ENCODE measurements around the gene IFNE. TPM values are rescaled to one million over a fixed set of nuclear protein-coding genes. Genes with fewer than 3 reads are reported as not detected.

The IFNE gene
- total RNA-seq, 1 experiment from 2014 or later, result not detected

- H3K27ac Mint-ChIP-seq, result no peak overlapping the region
- no peak overlapping the region for H3K23ac ChIP-seq (ENCODE audit: insufficient read length, low read depth, low read length)
- no peak overlapping the region for H3K4me3 Mint-ChIP-seq
- no peaks in the 10 kb centered on the region for H3K79me2 ChIP-seq (ENCODE audit: insufficient read depth, low read length)
- no peaks in the 10 kb centered on the region for H3K4me1 ChIP-seq (ENCODE audit: insufficient read depth, low read length)
- H3K36me3 Mint-ChIP-seq (ENCODE audit: insufficient read depth in 1 of 3, low read depth in 3 of 3), result peaks cover 0 to 12% (median 11%) of the 10 kb centered on the region in 3 experiments; a peak in 4 of 7 replicates
- no peak overlapping the region for H4K8ac ChIP-seq (replicated peaks; ENCODE audit: insufficient read length, low read depth, low read length)
- no peaks in the 10 kb centered on the region for H3K27me3 ChIP-seq (ENCODE audit: insufficient read depth, low read length)
- no peak overlapping the region for H3K4me2 ChIP-seq (ENCODE audit: insufficient read depth, insufficient read length, low read length)
- no peak overlapping the region for H3K27ac ChIP-seq (ENCODE audit: insufficient read length, low read depth, low read length)
- H2AK5ac ChIP-seq (ENCODE audit: insufficient read length, low read length), result no peak overlapping the region
- no peak overlapping the region for H2AFZ ChIP-seq (ENCODE audit: low read length)
- no peak overlapping the region for H3K56ac ChIP-seq (ENCODE audit: insufficient read length, low read depth, low read length)
- no peaks in the 10 kb centered on the region for H3K79me1 ChIP-seq (ENCODE audit: insufficient read depth, low read depth, low read length, poor library complexity, severe bottlenecking)
- H4K5ac ChIP-seq (ENCODE audit: insufficient read length, low read depth, low read length), result no peak overlapping the region
- DNase-seq, result no peak
- WGBS (ENCODE audit: extremely low coverage, insufficient read length, low lambda C conversion rate), result no CpG with 5 or more reads among the region's 4 CpGs
- peaks cover 6 to 10% of the 10 kb centered on the region in 2 experiments for H3K9me3 Mint-ChIP-seq
- no peaks in the 10 kb centered on the region for H3K27me3 Mint-ChIP-seq (ENCODE audit: low read depth)
- no peak overlapping the region for H3T11ph ChIP-seq (ENCODE audit: low read length)
- H3K9me3 ChIP-seq (ENCODE audit: control insufficient read depth, low read depth, low read length), result no peaks in the 10 kb centered on the region
- no peak overlapping the region for H3K14ac ChIP-seq (ENCODE audit: insufficient read depth, low read length)
- no peaks in the 10 kb centered on the region for H4K20me1 ChIP-seq (ENCODE audit: control insufficient read depth, insufficient read depth, insufficient read length)
- H2BK20ac ChIP-seq (ENCODE audit: low read depth, low read length, poor library complexity, severe bottlenecking), result no peak overlapping the region
- no peak overlapping the region for H2BK12ac ChIP-seq (ENCODE audit: insufficient read length, low read depth, low read length)
- no peak overlapping the region for H3K18ac ChIP-seq (ENCODE audit: insufficient read length, low read depth, low read length)
- H2BK120ac ChIP-seq (ENCODE audit: low read depth, low read length, poor library complexity, severe bottlenecking), result no peak overlapping the region
- no peak for TF ChIP-seq CTCF (conservative IDR thresholded peaks at IDR 0.05)
- H3K23me2 ChIP-seq (ENCODE audit: insufficient read length, low read depth, low read length, poor library complexity, severe bottlenecking), result no peaks in the 10 kb centered on the region
- no peak overlapping the region for H2BK15ac ChIP-seq (ENCODE audit: low read depth, low read length)
- no peak overlapping the region for H3K9ac ChIP-seq (ENCODE audit: extremely low read depth, insufficient read length, low read length)
- no peak overlapping the region for H2BK5ac ChIP-seq (ENCODE audit: insufficient read length, low read length)
- no peak overlapping the region for H3K4ac ChIP-seq (ENCODE audit: low read depth, low read length)
- no peaks in the 10 kb centered on the region for H3K4me1 Mint-ChIP-seq
- H4K91ac ChIP-seq (ENCODE audit: insufficient read length, low read depth, low read length), result no peak overlapping the region
These were observed 40.2 kb upstream of the IFNE start for GRCh38 chr9:21522348-21522747.
